Neural progenitor cell (in vitro differentiated cells): ENCODE measurements around the gene PPP1R3E. TPM values are rescaled to one million over a fixed set of nuclear protein-coding genes. Genes with fewer than 3 reads are reported as not detected.

Experiments
- DNase-seq: peaks from one replicate; pipeline ENCODE4 v3.0.0-alpha.2; 2016; ENCODE audit warnings: low spot score
- H2AFZ ChIP-seq: fragments of 200-600 bp; sonication (generic); replicated peaks from 2 replicates; pipeline ENCODE4 v1.6.1; 2016; ENCODE audit warnings: antibody characterized with exemption
- H3F3A ChIP-seq: fragments of 200-600 bp; sonication (generic); 2 replicates; pipeline ENCODE4 v1.6.1; 2016; ENCODE audit warnings: antibody characterized with exemption, low read depth
- H3K27ac ChIP-seq: fragments of 200-600 bp; sonication (generic); 2 replicates; pipeline ENCODE4 v1.5.1; 2016; ENCODE audit warnings: mild to moderate bottlenecking
- H3K27me3 ChIP-seq: fragments of 200-600 bp; sonication (generic); 2 replicates; pipeline ENCODE4 v1.6.1; 2016; ENCODE audit warnings: mild to moderate bottlenecking, moderate library complexity
- H3K36me3 ChIP-seq: fragments of 200-600 bp; sonication (generic); 2 replicates; pipeline ENCODE4 v1.5.1; 2016
- H3K4me1 ChIP-seq: fragments of 200-600 bp; sonication (generic); 2 replicates; pipeline ENCODE4 v1.6.1; 2016; ENCODE audit warnings: mixed run types
- H3K4me2 ChIP-seq: fragments of 200-600 bp; sonication (generic); 2 replicates; pipeline ENCODE4 v1.6.1; 2016
- H3K4me3 ChIP-seq: fragments of 200-600 bp; sonication (generic); 2 replicates; pipeline ENCODE4 v1.5.1; 2016
- H3K79me2 ChIP-seq: fragments of 200-600 bp; sonication (generic); 2 replicates; pipeline ENCODE4 v1.6.1; 2016; ENCODE audit warnings: low read depth
- H3K9ac ChIP-seq: fragments of 200-600 bp; sonication (generic); 2 replicates; pipeline ENCODE4 v1.6.1; 2016
- H3K9me3 ChIP-seq: fragments of 200-600 bp; sonication (generic); 2 replicates; pipeline ENCODE4 v1.5.1; 2016; ENCODE audit warnings: low read depth
- H4K20me1 ChIP-seq: fragments of 200-600 bp; sonication (generic); 2 replicates; pipeline ENCODE4 v1.6.1; 2016; ENCODE audit warnings: low read depth
- H3K27ac Mint-ChIP-seq: 3 replicates; pipeline ENCODE4 v1.8.0; 2021; ENCODE audit warnings: mixed read lengths
- H3K27me3 Mint-ChIP-seq: 2 replicates; pipeline ENCODE4 v1.8.0; 2022; ENCODE audit warnings: low read depth, mild to moderate bottlenecking, inconsistent platforms, moderate library complexity, mixed read lengths; ENCODE audit not compliant: insufficient read depth
- H3K36me3 Mint-ChIP-seq: 3 replicates; pipeline ENCODE4 v1.8.0; 2021; ENCODE audit warnings: mixed read lengths
- H3K4me1 Mint-ChIP-seq: 3 replicates; pipeline ENCODE4 v1.8.0; 2021; ENCODE audit warnings: mixed read lengths
- H3K4me3 Mint-ChIP-seq: 3 replicates; pipeline ENCODE4 v1.8.0; 2021; ENCODE audit warnings: mild to moderate bottlenecking, moderate library complexity, mixed read lengths
- H3K9me3 Mint-ChIP-seq: 3 replicates; pipeline ENCODE4 v1.8.0; 2020; ENCODE audit warnings: mixed read lengths
- EZH2 ChIP-seq: fragments of 200-600 bp; sonication (generic); IDR thresholded peaks from 2 replicates; pipeline ENCODE4 v1.6.1; 2017; ENCODE audit warnings: antibody characterized with exemption, mild to moderate bottlenecking, moderate library complexity
- EZH2phosphoT487 ChIP-seq: fragments of 200-600 bp; sonication (generic); IDR thresholded peaks from 2 replicates; pipeline ENCODE4 v1.6.1; 2017; ENCODE audit warnings: antibody characterized with exemption
- total RNA-seq: library from RNA; depleted of rRNA; stranded (reverse); fragments of >200 nt; gene quantifications from 2 replicates; pipeline ENCODE4 v1.2.3, GENCODE V29; 2015; ENCODE audit warnings: low replicate concordance
- TF ChIP-seq, protein P1 (sequence below): fragments of 200-600 bp; sonication (generic); IDR thresholded peaks from 2 replicates; pipeline ENCODE4 v1.5.1; 2017; ENCODE audit warnings: antibody characterized with exemption, mild to moderate bottlenecking

Gene PPP1R3E
- total RNA-seq, 1 donor from 2014 or later: 10.6 TPM

DNA sequence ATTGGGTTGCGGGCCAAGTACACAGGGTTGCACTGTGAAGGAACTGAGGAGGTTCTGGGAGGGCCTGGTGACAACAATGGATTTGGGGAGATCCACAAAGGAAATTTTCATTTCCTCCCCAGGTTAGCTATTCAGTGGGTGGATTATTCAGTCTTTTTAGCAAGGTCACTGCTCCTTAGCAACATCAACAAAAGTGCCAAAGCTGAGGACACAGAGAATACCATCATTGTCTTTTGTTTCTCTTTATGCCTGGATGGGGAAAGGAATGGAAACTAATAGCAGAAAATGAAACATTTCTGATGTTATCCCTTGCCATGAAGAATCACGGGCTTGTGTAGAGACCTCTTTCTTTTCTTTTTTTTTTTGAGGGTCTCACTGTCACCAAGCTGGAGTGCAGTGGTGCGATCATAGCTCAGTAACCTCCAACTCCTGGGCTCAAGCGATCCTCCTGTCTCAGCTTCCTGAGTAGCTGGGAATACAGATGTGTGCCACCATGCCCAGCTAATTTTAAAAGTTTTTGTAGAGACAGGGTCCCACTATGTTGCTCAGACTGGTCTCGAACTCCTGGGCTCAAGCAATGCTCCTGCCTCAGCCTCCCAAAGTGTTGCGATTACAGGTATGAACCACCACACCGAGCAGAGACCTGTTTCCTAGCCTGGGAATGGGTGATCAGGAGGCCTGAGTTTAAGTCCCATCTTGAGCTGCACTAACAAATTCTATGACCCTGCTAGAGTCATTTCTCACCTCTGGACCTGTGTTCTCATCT lies 6.5 kb downstream of the PPP1R3E start:
- Histone ChIP-seq H3K4me2 (no peak overlapping the region), H3K36me3 (no peaks in the 10 kb centered on the region), H3K27ac (no peak overlapping the region), H3K9ac (no peak overlapping the region), H3K4me1 (peaks cover 12% of the 10 kb centered on the region), H2AFZ (no peak overlapping the region), H3K27me3 (peaks cover 53% of the 10 kb centered on the region), H3K79me2 (no peaks in the 10 kb centered on the region), H3K9me3 (no peaks in the 10 kb centered on the region), H4K20me1 (no peaks in the 10 kb centered on the region), H3F3A (peaks cover 35% of the 10 kb centered on the region), H3K4me3 (no peak overlapping the region)
- Mint-ChIP-seq H3K4me3 (no peak overlapping the region), H3K27me3 (peaks cover 7% of the 10 kb centered on the region), H3K9me3 (no peaks in the 10 kb centered on the region), H3K4me1 (peaks cover 42% of the 10 kb centered on the region), H3K27ac (no peak overlapping the region), H3K36me3 (peaks cover 7% of the 10 kb centered on the region)
- DNase-seq: no peak
- TF ChIP-seq EZH2phosphoT487 (no peak), EZH2 (no peak)
- TF ChIP-seq, protein P1, sequence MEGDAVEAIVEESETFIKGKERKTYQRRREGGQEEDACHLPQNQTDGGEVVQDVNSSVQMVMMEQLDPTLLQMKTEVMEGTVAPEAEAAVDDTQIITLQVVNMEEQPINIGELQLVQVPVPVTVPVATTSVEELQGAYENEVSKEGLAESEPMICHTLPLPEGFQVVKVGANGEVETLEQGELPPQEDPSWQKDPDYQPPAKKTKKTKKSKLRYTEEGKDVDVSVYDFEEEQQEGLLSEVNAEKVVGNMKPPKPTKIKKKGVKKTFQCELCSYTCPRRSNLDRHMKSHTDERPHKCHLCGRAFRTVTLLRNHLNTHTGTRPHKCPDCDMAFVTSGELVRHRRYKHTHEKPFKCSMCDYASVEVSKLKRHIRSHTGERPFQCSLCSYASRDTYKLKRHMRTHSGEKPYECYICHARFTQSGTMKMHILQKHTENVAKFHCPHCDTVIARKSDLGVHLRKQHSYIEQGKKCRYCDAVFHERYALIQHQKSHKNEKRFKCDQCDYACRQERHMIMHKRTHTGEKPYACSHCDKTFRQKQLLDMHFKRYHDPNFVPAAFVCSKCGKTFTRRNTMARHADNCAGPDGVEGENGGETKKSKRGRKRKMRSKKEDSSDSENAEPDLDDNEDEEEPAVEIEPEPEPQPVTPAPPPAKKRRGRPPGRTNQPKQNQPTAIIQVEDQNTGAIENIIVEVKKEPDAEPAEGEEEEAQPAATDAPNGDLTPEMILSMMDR: no peak

DNA sequence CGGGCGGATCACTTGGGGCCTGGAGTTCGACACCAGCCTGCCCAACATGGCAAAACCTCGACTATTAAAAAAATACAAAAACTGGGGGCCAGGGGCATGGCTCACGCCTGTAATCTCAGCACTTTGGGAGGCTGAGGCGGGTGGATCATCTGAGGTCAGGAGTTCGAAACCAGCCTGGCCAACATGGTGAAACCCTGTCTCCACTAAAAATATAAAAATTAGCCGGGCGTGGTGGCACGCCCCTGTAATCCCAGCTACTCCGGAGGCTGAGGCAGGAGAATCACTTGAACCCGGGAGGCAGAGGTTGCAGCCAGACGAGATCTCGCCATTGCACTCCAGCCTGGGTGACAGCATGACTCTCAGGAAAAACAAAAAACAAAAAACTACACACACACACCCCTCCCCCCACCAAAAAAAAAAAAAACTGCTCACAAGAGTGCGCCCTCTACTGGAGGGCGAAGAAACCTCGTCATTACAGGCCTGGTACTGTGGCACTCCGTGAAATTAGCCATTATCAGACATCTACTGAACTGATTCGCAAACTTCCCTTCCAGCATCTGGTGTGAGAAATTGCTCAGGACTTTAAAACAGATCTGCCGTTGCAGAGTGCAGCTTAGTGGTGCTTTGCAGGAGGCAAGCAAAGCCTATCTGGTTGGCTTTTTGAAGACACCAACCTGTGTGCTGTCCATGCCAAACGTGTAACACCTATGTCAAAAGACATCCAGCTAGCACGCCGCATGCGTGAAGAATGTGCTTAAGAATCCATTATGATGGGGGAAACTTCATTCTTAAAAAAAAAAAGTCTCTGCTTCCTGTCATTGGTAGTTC lies 7.7 kb downstream of the PPP1R3E start:
- H3K4me1 Mint-ChIP-seq: peaks cover 32% of the 10 kb centered on the region
- H4K20me1 ChIP-seq: no peaks in the 10 kb centered on the region
- H3K9me3 Mint-ChIP-seq: no peaks in the 10 kb centered on the region
- H3K4me3 ChIP-seq: no peak overlapping the region
- peaks cover 12% of the 10 kb centered on the region for H3K4me1 ChIP-seq
- peak overlapping the region; percentile 65 for H3K4me3 Mint-ChIP-seq
- peaks cover 7% of the 10 kb centered on the region for H3K27me3 Mint-ChIP-seq
- no peak overlapping the region for H3K9ac ChIP-seq
- no peaks in the 10 kb centered on the region for H3K9me3 ChIP-seq
- H3K4me2 ChIP-seq: no peak overlapping the region
- peaks cover 23% of the 10 kb centered on the region for H3F3A ChIP-seq
- TF ChIP-seq EZH2: no peak
- TF ChIP-seq, protein P1: peak; percentile 88
- no peaks in the 10 kb centered on the region for H3K36me3 ChIP-seq
- peaks cover 7% of the 10 kb centered on the region for H3K36me3 Mint-ChIP-seq
- H3K27ac Mint-ChIP-seq: peak overlapping the region; percentile 51
- H2AFZ ChIP-seq: no peak overlapping the region
- H3K27ac ChIP-seq: no peak overlapping the region
- H3K27me3 ChIP-seq: peaks cover 66% of the 10 kb centered on the region
- peak; percentile 85 for DNase-seq
- no peaks in the 10 kb centered on the region for H3K79me2 ChIP-seq

- no peak for DNase-seq
- Mint-ChIP-seq H3K27me3 (no peaks in the 10 kb centered on the region), H3K36me3 (no peaks in the 10 kb centered on the region), H3K9me3 (no peaks in the 10 kb centered on the region), H3K4me1 (peaks cover 21% of the 10 kb centered on the region), H3K27ac (peak overlapping the region; percentile 100), H3K4me3 (peak overlapping the region; percentile 99)
- no peak for TF ChIP-seq EZH2
- no peak for TF ChIP-seq EZH2phosphoT487
- TF ChIP-seq, protein P1: no peak
- peak overlapping the region; percentile 86 for H3K4me3 ChIP-seq
- peak overlapping the region; percentile 84 for H3K27ac ChIP-seq
- peaks cover 39% of the 10 kb centered on the region for H3K79me2 ChIP-seq
- no peaks in the 10 kb centered on the region for H3K36me3 ChIP-seq
- H2AFZ ChIP-seq: peak overlapping the region; percentile 38
- H3K4me2 ChIP-seq: peak overlapping the region; percentile 76
- H3F3A ChIP-seq: peaks cover 21% of the 10 kb centered on the region
- H4K20me1 ChIP-seq: peaks cover 4% of the 10 kb centered on the region
- no peaks in the 10 kb centered on the region for H3K9me3 ChIP-seq
- H3K9ac ChIP-seq: peak overlapping the region; percentile 19
- peaks cover 19% of the 10 kb centered on the region for H3K4me1 ChIP-seq
- H3K27me3 ChIP-seq: peaks cover 45% of the 10 kb centered on the region
Measured at GRCh38 chr14:23286902-23287479, 15.7 kb downstream of the PPP1R3E start.
